NCI-H2196 (cell line): Measurements from ENCODE around the gene RNU5D-1.
A peak's percentile ranks its signal among the peaks of the same experiment; 100 is the strongest.
"Not testable (repeated sequence)": the region's sequence is repeated elsewhere in the genome, so short reads cannot be mapped to it uniquely, and the experiment has no call there.

Source experiments
- DNase-seq: peaks from one replicate; lab custom pipeline; 2025; ENCODE audit not compliant: unreplicated experiment; lab: John Stamatoyannopoulos, UW

RNU5D-1 gene

DNA sequence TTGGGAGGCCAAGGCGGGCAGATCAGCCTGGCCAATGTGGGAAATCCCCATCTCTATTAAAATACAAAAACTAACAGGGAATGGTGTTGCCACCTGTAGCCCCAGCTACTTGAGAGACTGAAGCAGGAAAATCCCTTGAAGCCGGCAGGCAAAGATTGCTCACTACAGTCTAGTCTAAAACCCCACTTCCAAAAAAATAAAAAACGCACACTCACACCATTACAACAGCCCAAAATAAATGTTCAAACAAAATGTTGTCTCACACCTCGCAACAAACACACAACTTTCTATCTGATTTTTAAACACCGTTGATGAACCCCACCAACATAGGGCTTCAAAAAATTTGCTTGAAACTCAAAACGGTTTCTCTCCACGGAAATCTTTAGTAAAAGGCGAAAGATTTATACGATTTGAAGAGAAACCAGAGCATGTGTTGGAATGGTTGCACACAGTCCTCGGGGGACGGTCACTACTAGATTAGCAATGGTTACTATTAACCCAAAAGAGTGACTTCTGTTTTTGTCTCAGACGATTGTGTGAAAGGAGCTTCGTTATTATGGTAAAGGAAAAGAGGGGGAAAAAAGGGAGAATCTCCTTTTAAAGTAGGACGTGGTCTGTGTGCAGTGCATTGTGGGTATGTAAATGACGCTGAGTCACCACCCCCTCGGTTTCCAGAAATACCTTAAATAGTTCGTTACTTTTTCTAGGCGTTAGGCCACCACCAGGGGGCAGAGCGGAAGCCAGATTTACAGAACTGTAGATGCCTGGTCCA, at the start of gene RNU5D-1:
RNU5D-1 (minus strand) TSS at position 430 of the 772 bp plus-strand sequence.
- DNase-seq, result peak; percentile 93

DNA sequence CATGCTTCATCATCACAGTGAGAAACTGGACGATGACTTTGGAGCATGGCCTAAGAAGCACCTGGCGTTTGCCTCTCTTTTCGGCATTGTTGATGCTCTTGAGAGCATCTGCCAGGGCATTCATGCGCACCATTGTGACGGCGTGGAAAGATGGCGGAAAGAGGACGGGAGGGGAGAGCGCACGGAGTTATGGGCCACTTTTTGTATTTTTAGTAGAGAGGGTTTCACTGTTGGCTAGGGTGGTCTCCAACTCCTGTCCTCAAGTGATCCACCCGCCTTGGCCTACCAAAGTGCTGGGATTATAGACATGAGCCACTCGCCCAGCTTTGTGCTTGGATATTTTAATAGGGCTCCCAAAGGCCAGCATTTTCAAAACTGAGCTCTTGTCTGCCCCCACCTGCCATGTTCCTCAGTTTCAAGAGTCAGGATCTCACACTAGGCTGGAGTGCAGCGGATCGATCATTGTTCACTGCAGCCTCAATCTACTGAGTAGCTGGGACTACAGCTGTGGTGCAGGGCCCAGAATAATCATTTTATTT, 49.7 kb upstream of the RNU5D-1 start:
- DNase-seq, result no peak

DNA sequence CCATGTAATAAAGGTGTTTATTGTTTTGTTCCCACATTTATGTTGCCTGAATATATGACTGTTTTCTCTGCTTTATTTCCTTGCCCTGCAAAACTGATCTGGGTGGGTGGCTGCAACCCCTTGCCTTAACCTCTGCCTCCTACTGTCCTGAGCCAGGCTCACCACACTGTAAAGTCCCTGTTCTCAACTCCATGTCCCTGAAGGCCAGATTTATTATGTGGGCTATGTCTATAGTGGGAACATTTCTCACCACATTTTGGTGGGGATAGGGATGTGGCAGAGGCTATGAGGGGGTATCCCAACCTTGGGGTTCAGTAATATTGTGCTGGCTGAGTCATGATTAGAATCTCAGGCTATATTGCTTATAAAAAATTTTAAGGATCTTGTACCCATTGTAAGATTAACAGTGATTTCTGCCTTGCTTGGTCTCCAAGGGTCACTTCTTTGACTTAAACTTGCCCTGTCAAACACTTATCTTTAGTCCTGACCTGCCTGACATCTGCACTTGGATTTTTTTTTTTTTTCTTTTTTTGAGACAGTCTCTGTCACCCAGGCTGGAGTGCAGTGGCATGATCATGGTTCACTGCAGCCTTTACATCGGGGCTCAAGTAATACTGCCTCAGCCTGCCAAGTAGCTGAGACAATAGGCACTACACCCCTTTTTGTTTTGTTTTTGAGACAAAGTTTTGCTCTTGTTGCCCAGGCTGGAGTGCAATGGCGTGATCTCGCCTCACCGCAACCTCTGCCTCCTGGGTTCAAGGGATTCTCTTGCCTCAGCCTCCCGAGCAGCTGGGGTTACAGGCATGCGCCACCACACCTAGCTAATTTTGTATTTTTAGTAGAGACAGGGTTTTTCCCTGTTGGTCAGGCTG, 48.0 kb upstream of the RNU5D-1 start:
- DNase-seq, result no peak

DNA sequence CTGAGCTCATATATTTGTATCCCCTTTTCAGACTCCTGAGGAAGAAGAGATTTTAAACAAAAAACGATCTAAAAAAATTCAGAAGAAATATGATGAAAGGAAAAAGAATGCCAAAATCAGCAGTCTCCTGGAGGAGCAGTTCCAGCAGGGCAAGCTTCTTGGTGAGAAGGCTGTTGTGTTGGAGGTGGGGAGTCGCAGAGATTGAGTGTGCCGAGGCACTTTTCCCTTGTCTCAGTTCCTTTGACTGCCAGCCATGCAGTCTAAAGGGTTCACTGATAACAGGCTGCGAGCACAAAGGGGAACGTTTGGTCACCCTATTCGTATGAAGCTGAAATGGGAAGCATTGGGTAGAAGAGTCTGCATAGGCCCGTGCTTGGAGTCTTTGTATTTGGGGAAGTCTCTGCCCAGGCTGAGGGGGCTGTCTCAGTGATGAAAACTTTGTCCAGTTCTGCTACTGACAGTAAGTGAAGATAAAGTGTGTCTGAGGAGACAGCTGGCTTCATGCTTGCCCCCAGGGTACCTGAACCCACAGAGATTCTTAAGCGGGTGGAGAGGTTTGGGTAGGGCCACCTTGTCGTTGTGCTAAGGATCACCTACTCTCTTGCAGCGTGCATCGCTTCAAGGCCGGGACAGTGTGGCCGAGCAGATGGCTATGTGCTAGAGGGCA, 47.1 kb upstream of the RNU5D-1 start:
- DNase-seq, result no peak

DNA sequence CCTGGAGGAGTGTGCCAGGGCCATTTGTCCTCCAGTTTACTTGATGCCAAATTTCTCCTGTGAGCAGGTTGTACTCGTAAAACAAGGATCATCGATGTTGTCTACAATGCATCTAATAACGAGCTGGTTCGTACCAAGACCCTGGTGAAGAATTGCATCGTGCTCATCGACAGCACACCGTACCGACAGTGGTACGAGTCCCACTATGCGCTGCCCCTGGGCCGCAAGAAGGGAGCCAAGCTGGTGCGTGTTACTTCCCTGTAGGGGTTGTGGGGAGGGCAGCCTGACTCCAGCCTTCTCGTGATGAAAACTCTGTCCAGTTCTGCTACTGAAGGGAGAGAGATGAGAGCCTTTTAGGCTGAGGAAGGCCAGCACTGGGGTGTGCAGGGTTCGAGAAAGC, 46.6 kb upstream of the RNU5D-1 start:
- no peak for DNase-seq

DNA sequence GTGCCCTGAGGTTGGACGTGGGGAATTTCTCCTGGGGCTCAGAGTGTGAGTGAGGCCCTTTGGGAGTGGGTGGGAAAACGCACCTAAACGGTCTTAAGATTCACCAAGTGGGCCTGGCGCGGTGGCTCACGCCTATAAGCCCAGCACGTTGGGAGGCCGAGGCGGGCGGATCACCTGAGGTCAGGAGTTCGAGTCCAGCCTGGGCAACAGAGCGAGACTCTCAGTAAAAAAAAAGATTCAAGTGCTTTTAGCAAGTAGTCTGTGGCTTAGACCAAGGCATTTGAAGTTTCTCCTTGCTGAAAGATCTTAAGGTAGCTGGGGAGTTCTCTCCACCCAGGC, 45.7 kb upstream of the RNU5D-1 start:
- DNase-seq, result no peak

DNA sequence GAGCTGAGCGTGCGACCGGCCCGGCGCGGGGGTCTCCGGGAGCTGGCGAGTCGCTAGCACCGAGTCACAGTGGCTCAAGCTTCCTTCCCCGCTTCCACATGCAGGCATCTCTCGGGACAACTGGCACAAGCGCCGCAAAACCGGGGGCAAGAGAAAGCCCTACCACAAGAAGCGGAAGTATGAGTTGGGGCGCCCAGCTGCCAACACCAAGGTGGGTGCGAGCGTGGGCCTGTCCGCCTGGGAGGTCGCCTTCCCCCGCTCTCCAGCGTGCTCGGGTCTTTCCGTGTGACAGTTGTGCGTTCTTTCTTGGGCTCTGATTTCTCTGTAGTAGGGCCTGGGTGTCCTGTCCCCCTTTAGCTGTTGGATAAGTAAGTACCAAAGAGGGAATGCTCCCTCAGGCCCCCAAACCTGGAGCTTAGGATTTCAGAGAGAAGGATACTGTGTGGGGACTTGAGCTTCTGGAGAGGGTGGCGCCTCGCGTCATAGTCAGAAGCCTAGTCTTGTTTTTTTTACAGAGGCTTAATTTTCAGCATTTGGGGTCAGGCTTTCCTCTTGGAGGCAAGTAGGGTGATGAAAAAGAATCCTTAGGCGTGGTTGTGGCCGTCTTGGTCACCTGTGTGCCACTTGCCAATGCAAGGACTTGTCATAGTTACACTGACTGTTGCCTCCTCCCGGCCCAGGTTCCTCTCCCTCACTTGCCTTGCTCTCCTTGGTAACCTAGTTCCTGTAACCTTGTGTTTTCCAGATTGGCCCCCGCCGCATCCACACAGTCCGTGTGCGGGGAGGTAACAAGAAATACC, 45.2 kb upstream of the RNU5D-1 start:
- no peak for DNase-seq

DNA sequence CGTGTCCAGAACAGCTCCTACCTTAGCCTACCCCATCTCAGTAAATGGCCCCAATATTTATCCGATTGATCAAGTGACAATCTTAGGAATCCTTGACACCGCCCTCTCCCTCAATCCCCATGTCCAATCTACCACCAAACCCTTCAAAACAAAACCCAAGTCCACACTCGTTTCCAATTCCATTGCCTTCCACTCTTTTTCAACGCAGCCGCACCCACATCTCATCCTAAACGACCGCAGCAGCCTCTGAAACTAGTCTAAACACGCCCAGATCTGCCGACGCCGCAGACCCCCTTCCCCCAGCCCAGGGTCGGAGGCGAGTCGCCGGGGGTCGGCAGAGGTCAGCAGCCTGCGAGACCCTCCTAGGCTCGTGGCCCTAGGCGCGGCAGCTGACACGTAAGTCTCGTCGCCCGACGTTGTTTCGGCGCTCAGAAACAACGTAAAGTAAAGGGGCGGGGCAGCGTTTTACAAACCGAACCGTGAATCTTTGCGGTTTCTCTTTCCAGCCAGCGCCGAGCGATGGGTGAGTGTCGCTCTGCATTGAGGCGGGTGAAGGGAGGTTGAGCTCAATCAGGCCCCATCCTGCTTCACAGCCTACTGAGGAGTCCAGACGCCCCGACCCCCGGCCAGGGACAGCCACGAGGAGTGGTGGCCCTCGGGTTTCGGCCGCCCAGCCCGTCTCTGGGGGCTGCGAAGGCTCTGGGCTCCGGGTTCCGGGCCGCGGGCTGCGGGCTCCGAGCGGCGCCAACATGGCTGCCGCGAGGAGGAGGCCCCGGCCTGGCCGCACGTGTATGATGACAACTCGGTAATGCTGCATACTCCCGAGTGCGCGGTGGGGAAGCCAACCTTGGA, 44.3 kb upstream of the RNU5D-1 start, which contains the start of gene RPS8:
RPS8 (plus strand) TSS at position 463 of the 852 bp plus-strand sequence; CDS start at position 520, 57 bp downstream.
- DNase-seq, result peak; percentile 96

DNA sequence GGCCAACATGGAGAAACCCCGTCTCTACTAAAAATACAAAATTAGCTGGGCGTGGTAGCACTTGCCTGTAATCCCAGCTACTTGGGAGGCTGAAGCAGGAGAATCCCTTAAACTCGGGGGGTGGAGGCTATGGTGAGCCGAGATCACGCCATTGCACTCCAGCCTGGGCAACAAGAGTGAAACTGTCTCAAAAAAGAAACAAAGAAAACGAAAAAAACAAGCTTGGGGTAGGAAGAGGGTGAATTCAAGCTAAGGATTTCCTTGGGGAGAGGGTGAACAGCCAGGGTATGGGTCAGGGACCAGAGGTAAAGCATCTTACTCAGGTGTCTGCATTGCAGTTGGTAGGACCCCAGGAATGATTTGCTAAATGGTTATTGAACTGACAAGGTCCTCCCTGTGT, 35.5 kb upstream of the RNU5D-1 start:
- DNase-seq, result not testable (repeated sequence)

DNA sequence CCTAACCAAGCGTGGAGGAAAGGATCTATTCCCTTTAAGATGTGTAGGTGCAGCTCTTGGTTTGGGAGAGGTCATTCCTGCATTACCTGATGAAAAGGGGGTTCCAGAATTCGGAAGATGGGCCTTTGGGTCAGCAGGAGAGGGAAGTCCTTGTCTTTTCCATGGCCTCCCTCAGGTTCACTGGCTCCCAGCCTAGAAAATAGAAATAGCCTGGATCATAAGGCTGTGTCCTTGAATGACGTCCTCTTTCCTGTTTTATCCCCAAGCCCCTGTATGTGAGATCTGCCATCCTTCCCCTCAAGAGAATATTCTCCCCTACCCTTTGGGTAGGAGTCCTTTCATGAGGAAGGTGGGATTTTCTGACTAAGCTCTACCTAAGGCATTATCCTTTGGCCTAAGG, 29.9 kb upstream of the RNU5D-1 start:
- no peak for DNase-seq

DNA sequence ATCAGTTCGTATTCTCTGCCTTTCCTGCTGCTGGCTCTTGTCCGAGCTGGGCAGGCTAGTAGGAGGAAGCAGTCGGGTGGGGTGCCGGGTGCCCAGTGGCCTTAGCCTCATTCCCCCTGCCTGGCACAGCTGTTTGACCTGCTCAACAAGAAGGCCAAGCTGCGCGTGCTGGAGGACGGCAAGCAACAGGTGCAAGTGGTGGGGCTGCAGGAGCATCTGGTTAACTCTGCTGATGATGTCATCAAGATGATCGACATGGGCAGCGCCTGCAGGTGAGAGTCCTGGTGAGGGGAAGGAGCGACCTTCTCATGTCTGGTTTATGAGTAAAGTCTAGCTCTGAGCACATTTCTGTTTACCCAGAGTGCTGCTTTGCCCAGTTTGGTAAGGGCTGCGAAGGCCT, 28.1 kb upstream of the RNU5D-1 start:
- no peak for DNase-seq

DNA sequence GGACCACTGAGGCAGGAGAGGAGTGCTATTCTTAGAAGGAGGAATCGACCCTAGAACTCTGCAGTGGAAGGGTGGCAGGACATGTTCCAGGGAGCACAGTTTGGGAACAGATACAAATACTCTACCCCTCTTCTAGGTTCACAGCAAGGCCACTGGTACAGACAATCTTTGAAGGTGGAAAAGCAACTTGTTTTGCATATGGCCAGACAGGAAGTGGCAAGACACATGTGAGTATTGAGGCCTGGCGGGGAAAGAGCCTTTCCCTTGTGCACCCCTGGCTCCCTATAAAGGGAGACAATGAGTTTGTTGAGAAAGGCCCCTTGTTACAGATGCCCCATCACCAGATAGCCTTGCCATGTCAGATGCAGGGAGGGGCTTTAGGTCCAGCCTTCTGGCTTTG, 26.4 kb upstream of the RNU5D-1 start:
- no peak for DNase-seq

DNA sequence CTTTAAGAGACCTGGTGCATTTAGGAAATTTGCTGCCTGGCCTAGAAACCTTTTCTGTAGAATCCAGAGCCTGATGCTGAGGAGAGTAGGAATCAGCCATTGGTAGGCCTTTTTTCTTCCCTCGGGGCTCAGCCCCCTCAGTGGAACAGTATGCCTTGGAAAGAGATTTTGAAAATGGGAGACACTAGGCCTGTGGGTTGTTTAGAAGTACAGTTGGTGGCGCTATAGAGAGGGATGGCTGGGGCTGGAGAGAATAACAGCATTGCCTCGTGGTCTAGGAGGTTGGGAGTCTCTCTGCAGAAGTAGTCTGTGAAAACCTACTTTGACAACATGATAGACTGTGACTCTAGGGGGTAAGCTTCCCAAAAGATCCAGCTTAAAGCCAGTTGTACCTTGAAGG, 16.9 kb upstream of the RNU5D-1 start:
- no peak for DNase-seq

DNA sequence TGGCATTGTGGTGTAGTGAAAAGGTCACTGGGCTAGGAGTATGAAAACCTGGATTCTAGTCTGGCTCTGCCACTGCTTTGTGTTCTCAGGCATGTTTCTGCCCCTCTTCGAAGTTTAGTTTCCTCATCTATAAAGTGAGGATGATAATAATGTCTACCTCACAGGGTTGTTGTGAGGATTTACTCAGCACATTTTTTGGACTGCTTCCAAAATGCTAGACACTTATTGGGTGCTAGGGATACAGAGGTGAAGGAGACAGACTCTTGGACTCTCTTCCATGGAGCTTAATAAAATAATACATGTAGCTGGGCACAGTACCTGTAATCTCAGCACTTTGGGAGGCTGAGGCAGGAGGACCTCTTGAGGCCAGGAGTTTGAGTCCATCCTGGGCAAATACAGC, 12.2 kb upstream of the RNU5D-1 start:
- no peak for DNase-seq

DNA sequence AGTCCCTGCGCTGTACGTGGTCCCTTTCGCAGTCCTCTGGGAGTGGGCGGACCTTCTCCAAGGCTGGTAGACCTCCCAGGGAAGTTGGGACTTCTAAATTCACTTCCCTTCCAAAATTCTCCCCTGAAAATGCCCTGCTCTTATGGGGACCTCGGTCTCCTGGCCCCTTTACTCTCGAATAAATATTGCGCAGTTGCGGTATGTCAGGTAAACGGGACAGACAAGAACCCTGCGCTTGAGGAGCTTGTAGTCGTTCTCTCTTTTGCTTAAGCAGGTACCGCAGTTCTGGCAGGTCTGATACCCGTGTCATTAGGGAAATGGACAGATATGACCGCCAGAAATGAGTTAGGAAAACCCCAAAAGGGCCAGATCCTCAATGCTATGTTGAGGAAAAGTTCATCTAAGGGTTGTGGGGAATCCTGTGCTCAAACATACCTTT, 9.2 kb upstream of the RNU5D-1 start:
- no peak for DNase-seq

DNA sequence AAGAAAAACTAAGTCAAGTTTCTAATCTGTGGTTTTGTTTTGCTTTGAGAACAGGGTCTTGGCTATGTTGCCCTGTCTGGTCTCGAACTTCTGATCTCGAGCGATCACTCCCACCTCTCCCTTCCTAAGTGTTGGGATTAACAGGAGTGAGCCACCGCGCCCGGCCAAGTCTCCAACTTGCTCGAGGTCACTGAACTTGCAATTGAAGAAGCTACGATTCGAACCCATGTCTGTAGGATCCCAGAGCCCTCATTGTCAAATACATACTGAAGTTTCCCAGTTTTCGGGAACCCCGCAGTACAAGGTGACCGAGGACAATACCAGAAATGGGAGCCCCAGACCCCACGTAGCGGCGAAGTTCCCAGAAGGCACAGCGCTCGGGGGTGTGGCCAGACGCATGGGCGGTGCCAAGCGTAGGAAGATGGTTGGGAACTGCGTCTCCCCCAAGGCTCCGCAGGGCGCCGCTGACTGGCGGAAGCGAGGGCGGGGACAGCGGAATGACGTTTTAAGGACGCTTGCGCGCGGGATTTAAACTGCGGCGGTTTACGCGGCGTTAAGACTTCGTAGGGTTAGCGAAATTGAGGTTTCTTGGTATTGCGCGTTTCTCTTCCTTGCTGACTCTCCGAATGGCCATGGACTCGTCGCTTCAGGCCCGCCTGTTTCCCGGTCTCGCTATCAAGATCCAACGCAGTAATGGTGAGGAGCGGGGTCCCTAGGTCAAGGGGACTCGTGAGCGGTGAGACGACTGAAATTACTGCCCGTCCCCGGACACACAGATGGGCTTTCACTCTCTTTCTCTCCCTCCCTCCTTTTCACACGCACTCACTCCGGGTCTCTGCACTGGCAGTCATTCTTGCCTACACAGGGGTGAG, 8.6 kb upstream of the RNU5D-1 start, which contains the start of gene KIF2C:
KIF2C (plus strand) TSS at position 531 of the 872 bp plus-strand sequence; CDS start at position 627, 96 bp downstream.
- DNase-seq, result peak; percentile 98

DNA sequence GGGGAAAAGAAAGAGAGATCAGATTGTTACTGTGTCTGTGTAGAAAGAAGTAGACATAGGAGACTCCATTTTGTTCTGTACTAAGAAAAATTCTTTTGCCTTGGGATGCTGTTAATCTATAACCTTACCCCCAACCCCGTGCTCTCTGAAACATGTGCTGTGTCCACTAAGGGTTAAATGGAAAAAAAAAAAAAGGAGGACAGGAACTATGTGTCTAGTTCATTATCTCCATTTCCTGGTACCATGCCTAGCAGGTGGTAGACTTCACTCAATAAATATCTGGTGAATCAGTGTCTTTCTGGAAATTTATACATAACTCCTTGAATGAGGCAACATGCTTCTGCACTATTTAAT, 8.0 kb upstream of the RNU5D-1 start:
- DNase-seq, result not testable (repeated sequence)

DNA sequence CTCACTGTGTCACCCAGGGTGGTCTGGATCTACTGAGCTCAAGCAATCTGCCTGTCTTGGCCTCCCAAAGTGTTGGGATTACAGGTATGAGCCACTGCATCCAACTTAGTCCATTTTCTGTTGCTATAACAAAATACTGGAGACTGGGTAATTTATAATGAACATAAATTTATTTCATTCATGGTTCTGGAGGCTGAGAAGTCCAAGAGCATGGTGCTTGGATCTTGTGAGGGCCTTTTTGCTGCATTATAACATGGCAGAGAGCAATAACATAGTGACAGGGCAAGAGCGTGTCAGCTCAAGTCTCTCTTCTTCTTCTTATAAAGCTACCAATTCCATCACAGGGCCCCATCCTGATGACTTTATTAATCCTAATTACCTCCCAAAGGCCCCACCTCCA, 5.0 kb upstream of the RNU5D-1 start:
- DNase-seq, result no peak

DNA sequence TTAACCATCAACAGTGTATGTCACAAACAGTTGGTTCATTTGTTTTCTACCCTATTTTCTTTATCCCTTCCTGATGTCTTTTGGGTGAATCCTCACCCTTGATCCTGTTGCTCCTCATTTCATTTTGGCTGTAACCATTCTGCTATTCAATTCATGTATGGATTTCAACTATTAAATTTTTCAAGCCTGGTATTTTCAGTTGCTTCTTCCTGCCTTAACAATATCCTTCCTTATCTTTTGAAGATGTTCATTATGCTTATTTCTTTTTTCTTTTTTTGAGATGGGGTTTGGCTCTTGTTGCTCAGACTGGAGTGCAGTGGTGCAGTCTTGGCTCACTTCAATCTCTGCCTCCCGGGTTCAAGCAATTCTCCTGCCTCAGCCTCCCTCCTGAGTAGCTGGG, 2.8 kb upstream of the RNU5D-1 start:
- no peak for DNase-seq
